VCaP (cell line): ENCODE data around the gene AP1S2.

Experiments used
- H3K27ac ChIP-seq: fragments of 450-650 bp; 2 replicates; pipeline ENCODE4 v1.5.1; 2017
- TF ChIP-seq, protein P1 (sequence below): fragments of 450-650 bp; conservative IDR thresholded peaks from 2 replicates; pipeline ENCODE4 v1.5.1; 2017; ENCODE audit warnings: mild to moderate bottlenecking, moderate library complexity

The AP1S2 gene

GRCh38 chrX:15855568-15856221 is 1.1 kb upstream of the AP1S2 start:
- TF ChIP-seq, protein P1, sequence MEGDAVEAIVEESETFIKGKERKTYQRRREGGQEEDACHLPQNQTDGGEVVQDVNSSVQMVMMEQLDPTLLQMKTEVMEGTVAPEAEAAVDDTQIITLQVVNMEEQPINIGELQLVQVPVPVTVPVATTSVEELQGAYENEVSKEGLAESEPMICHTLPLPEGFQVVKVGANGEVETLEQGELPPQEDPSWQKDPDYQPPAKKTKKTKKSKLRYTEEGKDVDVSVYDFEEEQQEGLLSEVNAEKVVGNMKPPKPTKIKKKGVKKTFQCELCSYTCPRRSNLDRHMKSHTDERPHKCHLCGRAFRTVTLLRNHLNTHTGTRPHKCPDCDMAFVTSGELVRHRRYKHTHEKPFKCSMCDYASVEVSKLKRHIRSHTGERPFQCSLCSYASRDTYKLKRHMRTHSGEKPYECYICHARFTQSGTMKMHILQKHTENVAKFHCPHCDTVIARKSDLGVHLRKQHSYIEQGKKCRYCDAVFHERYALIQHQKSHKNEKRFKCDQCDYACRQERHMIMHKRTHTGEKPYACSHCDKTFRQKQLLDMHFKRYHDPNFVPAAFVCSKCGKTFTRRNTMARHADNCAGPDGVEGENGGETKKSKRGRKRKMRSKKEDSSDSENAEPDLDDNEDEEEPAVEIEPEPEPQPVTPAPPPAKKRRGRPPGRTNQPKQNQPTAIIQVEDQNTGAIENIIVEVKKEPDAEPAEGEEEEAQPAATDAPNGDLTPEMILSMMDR: no peak
- peak overlapping the region; percentile 83 for H3K27ac ChIP-seq

GRCh38 chrX:15854080-15854655 is 445 bp downstream of the AP1S2 start:
- H3K27ac ChIP-seq: peak overlapping the region; percentile 83

GRCh38 chrX:15853586-15854079 is 980 bp downstream of the AP1S2 start:
- H3K27ac ChIP-seq: peak overlapping the region; percentile 83
- TF ChIP-seq, protein P1: no peak

More at GRCh38 chrX:15854080-15854655, 445 bp downstream of the AP1S2 start:
- TF ChIP-seq, protein P1: peak; percentile 48

DNA sequence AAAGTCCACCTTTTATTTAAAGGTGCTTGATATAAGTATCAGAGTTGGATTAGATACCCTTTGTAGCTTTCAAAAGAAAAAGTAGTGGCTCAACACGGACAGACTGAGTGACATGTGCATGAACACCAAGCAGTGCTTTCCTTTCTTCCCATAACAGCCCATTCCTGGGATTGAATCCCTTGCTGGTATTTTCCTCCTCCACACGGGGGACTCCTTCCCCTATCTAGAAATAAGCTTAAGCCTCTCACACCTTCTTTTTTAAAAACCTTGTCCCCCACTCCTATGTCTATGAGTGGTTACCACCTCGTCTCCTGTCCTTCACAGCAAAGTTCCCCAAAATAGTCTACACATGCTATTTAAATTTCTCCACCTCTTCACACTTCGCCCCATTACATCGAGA is 5.1 kb downstream of the AP1S2 start:
- no peak overlapping the region for H3K27ac ChIP-seq

GRCh38 chrX:15848576-15848975 is 6.0 kb downstream of the AP1S2 start:
- TF ChIP-seq, protein P1: no peak

More for the DNA sequence above, 5.1 kb downstream of the AP1S2 start:
- TF ChIP-seq, protein P1: peak; percentile 68

DNA sequence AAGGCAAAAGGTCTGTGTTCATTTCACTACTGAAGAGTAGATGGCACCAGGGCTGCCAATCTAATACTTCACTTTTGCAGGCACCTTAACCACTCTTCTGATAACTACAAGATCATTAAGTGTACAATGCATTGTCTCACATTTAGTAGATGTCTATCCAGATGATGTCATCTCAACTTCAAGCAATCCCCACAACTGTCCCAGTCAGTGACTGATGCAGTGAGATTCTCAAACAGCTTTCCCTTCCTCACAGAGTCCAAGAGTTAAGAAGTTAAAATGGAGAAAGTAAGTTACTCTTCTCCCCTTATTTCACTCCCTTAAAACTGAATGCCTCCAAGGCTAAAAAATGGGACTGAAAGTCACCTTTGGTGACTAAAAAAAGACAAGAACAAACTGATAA is 10.7 kb downstream of the AP1S2 start:
- no peak overlapping the region for H3K27ac ChIP-seq

More at GRCh38 chrX:15848576-15848975, 6.0 kb downstream of the AP1S2 start:
- no peak overlapping the region for H3K27ac ChIP-seq

GRCh38 chrX:15841853-15842516 is 12.6 kb downstream of the AP1S2 start:
- TF ChIP-seq, protein P1: no peak

More for the DNA sequence above, 10.7 kb downstream of the AP1S2 start:
- TF ChIP-seq, protein P1: no peak

More at GRCh38 chrX:15841853-15842516, 12.6 kb downstream of the AP1S2 start:
- no peak overlapping the region for H3K27ac ChIP-seq
